LNCAP (cell line): ENCODE results near the gene PRKAR1B.

Source experiments
- CTCF ChIP-seq: fragments of 450-650 bp; IDR thresholded peaks from 2 replicates; pipeline ENCODE4 v1.5.1; 2017; ENCODE audit warnings: mild to moderate bottlenecking

Gene PRKAR1B

GRCh38 chr7:523347-524336 lies 203.4 kb downstream of the PRKAR1B start:
- no peak for TF ChIP-seq CTCF

GRCh38 chr7:522951-523314 lies 204.1 kb downstream of the PRKAR1B start:
- no peak for TF ChIP-seq CTCF

- no peak for TF ChIP-seq CTCF
These were observed 204.8 kb downstream of the PRKAR1B start for GRCh38 chr7:522071-522950.

DNA sequence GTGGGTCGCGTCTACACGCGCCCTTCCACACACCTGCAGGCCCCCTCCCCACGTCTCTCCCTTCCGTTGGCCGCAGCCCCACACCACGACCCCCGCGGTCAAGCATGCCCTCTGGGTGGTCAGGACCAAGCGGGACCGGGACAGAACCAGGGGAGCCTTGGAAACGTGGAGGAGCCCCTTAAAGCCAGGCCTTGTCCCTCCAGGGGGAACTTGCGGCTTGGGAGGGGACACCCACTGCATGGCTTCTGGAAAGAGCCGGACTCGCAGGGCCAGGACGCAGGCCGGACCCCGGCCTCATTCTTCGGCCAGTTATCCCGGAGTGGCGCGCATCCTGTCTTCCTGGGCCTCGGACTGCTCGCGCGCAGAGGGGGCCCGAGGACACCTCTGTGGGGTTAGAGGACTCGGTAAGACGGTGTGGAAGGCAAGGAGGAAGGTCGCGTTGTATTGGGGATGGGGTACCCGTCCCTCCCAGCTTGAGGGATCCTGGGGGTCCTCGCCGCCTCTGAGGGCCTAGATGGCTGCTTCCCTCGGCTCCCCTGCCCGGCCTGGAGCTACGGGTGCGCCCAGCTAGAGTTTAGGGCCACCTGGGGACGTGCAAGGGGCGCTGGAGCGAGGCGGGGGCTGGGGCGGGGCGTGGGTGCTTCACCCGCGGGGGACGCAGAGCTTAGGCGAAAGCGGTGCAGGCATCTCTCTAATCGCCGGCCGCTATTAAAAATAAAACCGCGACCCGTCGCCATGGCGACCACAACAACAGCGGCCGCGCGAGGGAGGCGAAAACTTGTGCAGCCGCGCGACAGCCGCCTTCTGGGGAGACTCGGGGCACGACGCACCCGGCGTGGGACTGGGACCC lies 205.6 kb downstream of the PRKAR1B start:
- no peak for TF ChIP-seq CTCF

DNA sequence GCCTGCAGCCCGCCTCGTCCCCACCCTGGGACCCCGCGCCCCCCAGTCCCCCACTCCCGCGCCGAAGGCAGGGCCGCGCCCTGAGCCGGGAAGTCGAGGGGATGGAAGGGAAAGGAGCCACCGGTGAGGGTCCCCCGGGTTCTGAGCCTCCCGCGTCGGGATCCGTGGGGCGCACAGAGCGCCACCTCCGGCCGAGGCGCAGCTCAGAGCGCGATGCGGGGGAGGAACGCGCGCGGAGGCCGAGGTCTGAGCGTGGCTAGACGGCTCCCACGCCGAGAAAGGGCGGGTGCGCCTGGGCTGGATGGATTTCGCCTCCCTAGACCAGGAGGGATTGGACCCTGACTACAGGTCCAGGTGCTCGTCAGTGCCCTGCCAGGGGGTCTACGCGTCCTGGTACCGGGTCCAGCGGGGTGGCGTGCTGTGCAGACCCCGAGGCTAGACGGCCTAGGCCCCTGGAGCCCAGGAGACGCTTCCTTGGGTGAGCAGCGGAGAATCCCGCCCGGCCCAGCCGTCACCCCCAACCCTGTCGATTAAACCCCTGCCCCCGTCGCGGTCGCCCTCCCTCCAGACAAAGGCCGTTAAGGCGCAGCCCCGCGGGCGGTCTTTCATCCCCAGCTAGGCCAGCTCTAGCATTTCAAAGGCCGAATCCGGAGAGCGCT lies 206.4 kb downstream of the PRKAR1B start:
- no peak; the same call in 1 of the 2 replicates for TF ChIP-seq CTCF

DNA sequence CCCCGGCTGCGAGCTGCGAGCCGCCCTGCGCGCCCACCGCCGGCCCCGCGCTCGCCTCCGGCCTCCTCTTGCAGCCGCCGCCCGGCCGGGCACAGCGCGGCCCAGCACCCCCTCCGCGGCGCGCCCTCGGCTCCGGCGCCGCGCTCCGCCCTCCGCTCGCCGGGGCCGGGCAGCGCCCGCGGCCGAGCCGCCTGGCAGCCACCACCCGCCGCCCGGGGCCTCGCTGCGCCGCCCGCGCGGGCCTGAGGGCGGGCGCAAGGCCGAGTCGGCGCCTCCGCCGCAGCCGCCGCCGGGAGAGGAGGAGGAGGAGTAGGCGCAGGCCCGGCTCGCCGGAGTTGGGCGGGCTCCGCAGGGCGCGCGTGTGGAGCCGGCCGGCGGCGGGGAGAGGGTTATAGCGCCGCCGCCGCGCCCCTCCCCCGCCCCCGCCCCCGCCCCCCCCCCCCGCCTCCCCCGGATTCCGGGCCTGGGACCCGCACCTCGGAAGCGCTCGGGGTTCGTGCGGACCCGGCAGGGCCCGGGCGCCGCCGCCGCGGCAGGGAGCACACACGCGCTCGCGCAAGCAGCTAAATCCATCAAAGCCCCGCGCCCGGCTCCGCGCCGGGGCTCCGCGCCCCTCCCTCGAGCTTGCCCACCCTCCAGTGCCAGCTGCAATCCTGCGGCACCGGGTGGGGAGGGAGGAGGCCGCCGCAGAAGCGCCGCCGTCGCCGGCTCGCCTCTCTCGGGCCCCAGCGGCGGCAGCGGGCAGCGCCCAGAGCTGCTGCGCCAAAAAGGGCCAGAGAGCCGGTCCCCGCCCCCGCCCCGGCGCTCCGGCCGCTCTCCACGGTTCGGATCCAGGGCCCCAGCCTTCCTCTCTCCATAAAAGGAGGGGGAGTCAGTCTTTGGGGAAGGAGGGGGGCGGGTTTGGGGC lies 207.3 kb downstream of the PRKAR1B start, which contains the start of gene PDGFA:
PDGFA (minus strand) TSS at position 363 of the 907 bp plus-strand sequence. CDS start 845 bp downstream, outside the sequence.
- TF ChIP-seq CTCF = no peak
